ENCODE results near the gene PGF.

- TF ChIP-seq EP300 (IDR thresholded peaks at IDR 0.05), result no peak
- no peak for TF ChIP-seq CTCF (IDR thresholded peaks at IDR 0.05)
- no peak for TF ChIP-seq POLR2AphosphoS5 (IDR thresholded peaks at IDR 0.05)
Observed at GRCh38 chr14:74959596-74960180, 4.3 kb upstream of the PGF start.
